HepG2 (cell line): ENCODE results near the gene SHISA7. TPM values are rescaled to one million over a fixed set of nuclear protein-coding genes. Genes with fewer than 3 reads are reported as not detected.
A peak's percentile ranks its signal among the peaks of the same experiment; 100 is the strongest.

Experiments used
- ARNT2 ChIP-seq: sonication (generic); formaldehyde crosslinking; IDR thresholded peaks from 2 replicates; pipeline ENCODE4 v1.8.0; 2022; ENCODE audit warnings: mild to moderate bottlenecking, low read depth, missing genetic modification reagents, moderate library complexity
- IRF1 ChIP-seq: sonication (generic); formaldehyde crosslinking; IDR thresholded peaks from 2 replicates; pipeline ENCODE4 v1.4.0; 2020; ENCODE audit warnings: low read depth, mild to moderate bottlenecking, missing genetic modification reagents
- MTF1 ChIP-seq: sonication (generic); formaldehyde crosslinking; IDR thresholded peaks from 2 replicates; pipeline ENCODE4 v1.5.0; 2020; ENCODE audit warnings: missing genetic modification reagents
- NCOR1 ChIP-seq: fragments of 200-600 bp; sonication (generic); IDR thresholded peaks from 2 replicates; pipeline ENCODE4 v1.7.0; 2017; ENCODE audit warnings: antibody characterized with exemption, low read length, borderline replicate concordance
- NRL ChIP-seq: sonication (generic); formaldehyde crosslinking; IDR thresholded peaks from 2 replicates; pipeline ENCODE4 v1.5.0; 2020; ENCODE audit warnings: missing genetic modification reagents, mild to moderate bottlenecking, moderate library complexity, borderline replicate concordance
- RFX1 ChIP-seq: fragments of 450-650 bp; IDR thresholded peaks from 2 replicates; pipeline ENCODE4 v1.6.1; 2017
- SP1 ChIP-seq, 2 experiments: fragments of 450-650 bp in 1 of 2; sonication (generic) in 1 of 2; formaldehyde crosslinking in 1 of 2; IDR thresholded peaks; 2 replicates each; pipeline versions ENCODE4 v1.4.0 to v1.6.1; 2016 to 2020; ENCODE audit warnings: missing genetic modification reagents in 1 of 2
- SP5 ChIP-seq: IDR thresholded peaks from 2 replicates; pipeline ENCODE4 v1.6.1; 2016; ENCODE audit warnings: low read depth, borderline replicate concordance
- TSC22D2 ChIP-seq: sonication (generic); formaldehyde crosslinking; IDR thresholded peaks from 2 replicates; pipeline ENCODE4 v1.5.1; 2020; ENCODE audit warnings: missing genetic modification reagents, mild to moderate bottlenecking, borderline replicate concordance
- YEATS4 ChIP-seq: sonication (generic); formaldehyde crosslinking; IDR thresholded peaks from 2 replicates; pipeline ENCODE4 v1.4.0; 2020; ENCODE audit warnings: missing genetic modification reagents, borderline replicate concordance
- ZFY ChIP-seq: sonication (generic); formaldehyde crosslinking; IDR thresholded peaks from 2 replicates; pipeline ENCODE4 v1.4.0; 2020; ENCODE audit warnings: missing genetic modification reagents
- ZMYM2 ChIP-seq: sonication (generic); formaldehyde crosslinking; IDR thresholded peaks from 2 replicates; pipeline ENCODE4 v1.8.0; 2022; ENCODE audit warnings: mild to moderate bottlenecking, missing genetic modification reagents
- ZNF18 ChIP-seq: sonication (generic); formaldehyde crosslinking; IDR thresholded peaks from 2 replicates; pipeline ENCODE4 v1.8.0; 2022; ENCODE audit warnings: mild to moderate bottlenecking, missing genetic modification reagents; ENCODE audit not compliant: insufficient replicate concordance
- ZNF263 ChIP-seq: sonication (generic); formaldehyde crosslinking; IDR thresholded peaks from 2 replicates; pipeline ENCODE4 v1.4.0; 2020; ENCODE audit warnings: missing genetic modification reagents
- ZNF264 ChIP-seq: sonication (generic); formaldehyde crosslinking; IDR thresholded peaks from 2 replicates; pipeline ENCODE4 v1.4.0; 2020; ENCODE audit warnings: missing genetic modification reagents
- ZNF326 ChIP-seq: sonication (generic); formaldehyde crosslinking; IDR thresholded peaks from 2 replicates; pipeline ENCODE4 v1.4.0; 2020; ENCODE audit warnings: missing genetic modification reagents, borderline replicate concordance
- ZNF501 ChIP-seq: sonication (generic); formaldehyde crosslinking; IDR thresholded peaks from 2 replicates; pipeline ENCODE4 v1.5.1; 2020; ENCODE audit warnings: mild to moderate bottlenecking, moderate library complexity, missing genetic modification reagents
- ZNF777 ChIP-seq: sonication (generic); formaldehyde crosslinking; IDR thresholded peaks from 2 replicates; pipeline ENCODE4 v1.4.0; 2020; ENCODE audit warnings: missing genetic modification reagents
- polyA plus RNA-seq, 8 experiments: library from polyadenylated mRNA; depleted of rRNA in 3 of 8; stranded (reverse) in 7 of 8; unstranded in 1 of 8; fragments of >200 nt; fragmentation: Illumina TruSeq in 4 of 8; extraction: Trizol in 4 of 8; gene quantifications; 2 replicates each; pipeline versions ENCODE4 v1.2.1 to v1.2.3, GENCODE V29; 2011 to 2016; ENCODE audit warnings: low read depth in 4 of 8, missing spikeins in 1 of 8, mixed read lengths in 1 of 8; ENCODE audit not compliant: insufficient read depth in 1 of 8
- total RNA-seq, 5 experiments: library from RNA; depleted of rRNA; stranded (reverse); fragments of >200 nt; fragmentation: Illumina TruSeq; extraction: Trizol; gene quantifications; 2 replicates each; pipeline ENCODE4 v1.2.3, GENCODE V29; 2016; ENCODE audit warnings: low read depth in 1 of 5
- TF ChIP-seq, protein P1 (sequence below): sonication (generic); formaldehyde crosslinking; IDR thresholded peaks from 2 replicates; pipeline ENCODE4 v1.5.1; 2020; ENCODE audit warnings: mild to moderate bottlenecking, missing genetic modification reagents, moderate library complexity
- TF ChIP-seq, protein P2 (sequence below): sonication (generic); formaldehyde crosslinking; IDR thresholded peaks from 2 replicates; pipeline ENCODE4 v1.8.0; 2022; ENCODE audit warnings: mild to moderate bottlenecking, missing genetic modification reagents, moderate library complexity
- TF ChIP-seq, protein P3 (sequence below): IDR thresholded peaks from 2 replicates; pipeline ENCODE4 v1.6.1; 2012; ENCODE audit warnings: inconsistent platforms

Gene SHISA7
- total and polyA plus RNA-seq, 2 of the 13 experiments (the other 11 are each of a cell fraction or from before 2014, with no cell fraction given): not detected

GRCh38 chr19:55486971-55487923 is 44.1 kb upstream of the SHISA7 start (continued):
- TF ChIP-seq IRF1 (CRISPR knock-in tag): no peak
- TF ChIP-seq ARNT2 (CRISPR knock-in tag): no peak
- 0 out of 2 replicates have a peak, but pooled peaks have one; percentile 30 for TF ChIP-seq ZNF501 (CRISPR knock-in tag)
- peak; percentile 38; the same call in 1 of the 2 replicates for TF ChIP-seq ZFY (CRISPR knock-in tag)
- TF ChIP-seq ZNF777: no peak
- TF ChIP-seq, protein P1, sequence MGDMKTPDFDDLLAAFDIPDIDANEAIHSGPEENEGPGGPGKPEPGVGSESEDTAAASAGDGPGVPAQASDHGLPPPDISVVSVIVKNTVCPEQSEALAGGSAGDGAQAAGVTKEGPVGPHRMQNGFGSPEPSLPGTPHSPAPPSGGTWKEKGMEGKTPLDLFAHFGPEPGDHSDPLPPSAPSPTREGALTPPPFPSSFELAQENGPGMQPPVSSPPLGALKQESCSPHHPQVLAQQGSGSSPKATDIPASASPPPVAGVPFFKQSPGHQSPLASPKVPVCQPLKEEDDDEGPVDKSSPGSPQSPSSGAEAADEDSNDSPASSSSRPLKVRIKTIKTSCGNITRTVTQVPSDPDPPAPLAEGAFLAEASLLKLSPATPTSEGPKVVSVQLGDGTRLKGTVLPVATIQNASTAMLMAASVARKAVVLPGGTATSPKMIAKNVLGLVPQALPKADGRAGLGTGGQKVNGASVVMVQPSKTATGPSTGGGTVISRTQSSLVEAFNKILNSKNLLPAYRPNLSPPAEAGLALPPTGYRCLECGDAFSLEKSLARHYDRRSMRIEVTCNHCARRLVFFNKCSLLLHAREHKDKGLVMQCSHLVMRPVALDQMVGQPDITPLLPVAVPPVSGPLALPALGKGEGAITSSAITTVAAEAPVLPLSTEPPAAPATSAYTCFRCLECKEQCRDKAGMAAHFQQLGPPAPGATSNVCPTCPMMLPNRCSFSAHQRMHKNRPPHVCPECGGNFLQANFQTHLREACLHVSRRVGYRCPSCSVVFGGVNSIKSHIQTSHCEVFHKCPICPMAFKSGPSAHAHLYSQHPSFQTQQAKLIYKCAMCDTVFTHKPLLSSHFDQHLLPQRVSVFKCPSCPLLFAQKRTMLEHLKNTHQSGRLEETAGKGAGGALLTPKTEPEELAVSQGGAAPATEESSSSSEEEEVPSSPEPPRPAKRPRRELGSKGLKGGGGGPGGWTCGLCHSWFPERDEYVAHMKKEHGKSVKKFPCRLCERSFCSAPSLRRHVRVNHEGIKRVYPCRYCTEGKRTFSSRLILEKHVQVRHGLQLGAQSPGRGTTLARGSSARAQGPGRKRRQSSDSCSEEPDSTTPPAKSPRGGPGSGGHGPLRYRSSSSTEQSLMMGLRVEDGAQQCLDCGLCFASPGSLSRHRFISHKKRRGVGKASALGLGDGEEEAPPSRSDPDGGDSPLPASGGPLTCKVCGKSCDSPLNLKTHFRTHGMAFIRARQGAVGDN (CRISPR knock-in tag): peak; percentile 60
- TF ChIP-seq MTF1 (CRISPR knock-in tag): no peak
- no peak for TF ChIP-seq TSC22D2 (CRISPR knock-in tag)
- TF ChIP-seq ZNF326 (CRISPR knock-in tag): no peak
- TF ChIP-seq RFX1: no peak
- TF ChIP-seq, protein P2, sequence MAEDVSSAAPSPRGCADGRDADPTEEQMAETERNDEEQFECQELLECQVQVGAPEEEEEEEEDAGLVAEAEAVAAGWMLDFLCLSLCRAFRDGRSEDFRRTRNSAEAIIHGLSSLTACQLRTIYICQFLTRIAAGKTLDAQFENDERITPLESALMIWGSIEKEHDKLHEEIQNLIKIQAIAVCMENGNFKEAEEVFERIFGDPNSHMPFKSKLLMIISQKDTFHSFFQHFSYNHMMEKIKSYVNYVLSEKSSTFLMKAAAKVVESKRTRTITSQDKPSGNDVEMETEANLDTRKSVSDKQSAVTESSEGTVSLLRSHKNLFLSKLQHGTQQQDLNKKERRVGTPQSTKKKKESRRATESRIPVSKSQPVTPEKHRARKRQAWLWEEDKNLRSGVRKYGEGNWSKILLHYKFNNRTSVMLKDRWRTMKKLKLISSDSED (CRISPR knock-in tag): no peak
- TF ChIP-seq YEATS4 (CRISPR knock-in tag): 0 out of 2 replicates have a peak, but pooled peaks have one; percentile 22
- TF ChIP-seq SP1 (IDR thresholded peaks at IDR 0.05): no peak
- no peak for TF ChIP-seq SP1 (CRISPR knock-in tag; IDR thresholded peaks at IDR 0.05)
- peak; percentile 82 for TF ChIP-seq ZNF263 (CRISPR knock-in tag)
- peak; percentile 61; the same call in 1 of the 2 replicates for TF ChIP-seq NRL
- no peak for TF ChIP-seq ZMYM2
- peak; percentile 35 for TF ChIP-seq ZNF18 (CRISPR knock-in tag)
- peak; percentile 12; the same call in 1 of the 2 replicates for TF ChIP-seq SP5 (CRISPR knock-in tag)
- TF ChIP-seq, protein P3, sequence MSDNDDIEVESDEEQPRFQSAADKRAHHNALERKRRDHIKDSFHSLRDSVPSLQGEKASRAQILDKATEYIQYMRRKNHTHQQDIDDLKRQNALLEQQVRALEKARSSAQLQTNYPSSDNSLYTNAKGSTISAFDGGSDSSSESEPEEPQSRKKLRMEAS: 0 out of 2 replicates have a peak, but pooled peaks have one; percentile 8
- no peak for TF ChIP-seq NCOR1
- no peak for TF ChIP-seq ZNF264 (CRISPR knock-in tag)
